GM19043 (cell line): ENCODE results near the gene PUDP.
"Not testable (repeated sequence)": the region's sequence is repeated elsewhere in the genome, so short reads cannot be mapped to it uniquely, and the experiment has no call there.

Experiments used
- ATAC-seq: cut with Tn5 transposase; IDR thresholded peaks from one replicate; pipeline ENCODE4 v1.9.1; 2021; ENCODE audit warnings: low read depth; ENCODE audit not compliant: unreplicated experiment

Gene PUDP

GRCh38 chrX:7110821-7111276, 37.1 kb downstream of the PUDP start:
- ATAC-seq = peak; percentile 29

GRCh38 chrX:7109838-7110793, 37.8 kb downstream of the PUDP start:
- ATAC-seq = peak; percentile 70

- no peak for ATAC-seq
Measured at GRCh38 chrX:7109049-7109531, 38.9 kb downstream of the PUDP start.

GRCh38 chrX:7108030-7108429, 39.9 kb downstream of the PUDP start:
- ATAC-seq = no peak

- ATAC-seq = no peak
Measured at GRCh38 chrX:7106649-7107048, 41.3 kb downstream of the PUDP start.

GRCh38 chrX:7102119-7102518, 45.8 kb downstream of the PUDP start:
- ATAC-seq = no peak

- no peak for ATAC-seq
Measured at GRCh38 chrX:7100022-7100421, 47.9 kb downstream of the PUDP start.

- ATAC-seq = not testable (repeated sequence)
Measured at GRCh38 chrX:7095657-7096056, 52.3 kb downstream of the PUDP start.

GRCh38 chrX:7093305-7093704, 54.6 kb downstream of the PUDP start:
- no peak for ATAC-seq

- no peak for ATAC-seq
Measured at GRCh38 chrX:7092543-7092942, 55.4 kb downstream of the PUDP start.

GRCh38 chrX:7091923-7092322, 56.0 kb downstream of the PUDP start:
- no peak for ATAC-seq

- no peak for ATAC-seq
Measured at GRCh38 chrX:7090641-7091040, 57.3 kb downstream of the PUDP start.

- peak; percentile 40 for ATAC-seq
Measured at GRCh38 chrX:7088968-7089615, 58.9 kb downstream of the PUDP start.

- no peak for ATAC-seq
Measured at GRCh38 chrX:7086384-7086783, 61.6 kb downstream of the PUDP start.

- ATAC-seq = no peak
Measured at GRCh38 chrX:7085879-7086278, 62.1 kb downstream of the PUDP start.

- no peak for ATAC-seq
Measured at GRCh38 chrX:7084841-7085240, 63.1 kb downstream of the PUDP start.

- ATAC-seq = peak; percentile 76
Measured at GRCh38 chrX:7083468-7084396, 64.2 kb downstream of the PUDP start.

GRCh38 chrX:7083021-7083420, 64.9 kb downstream of the PUDP start:
- no peak for ATAC-seq

- ATAC-seq = no peak
Measured at GRCh38 chrX:7082556-7082955, 65.4 kb downstream of the PUDP start.
